Measurements from ENCODE around the gene NCOA5.
A peak's percentile ranks its signal among the peaks of the same experiment; 100 is the strongest.

The NCOA5 gene

GRCh38 chr20:46011631-46012482 is 77.9 kb downstream of the NCOA5 start:
- peak; percentile 28 for TF ChIP-seq CTCF (conservative IDR thresholded peaks at IDR 0.05; ENCODE audit: low read depth, low read length)
- H3K4me3 ChIP-seq (ENCODE audit: low read length) = no peak overlapping the region
- DNase-seq (ENCODE audit: low read depth) = no peak

All from retinal pigment epithelial cell (primary cell).